Peyer's patch (tissue), 4 donors: ENCODE results near the gene RSPH4A. TPM values are rescaled to one million over a fixed set of nuclear protein-coding genes. Genes with fewer than 3 reads are reported as not detected.

Experiments
- DNase-seq, 3 donors: peaks; one replicate each; pipeline ENCODE4 v3.0.0-alpha.2; 2017 to 2019
- H3K27ac ChIP-seq, 4 donors: fragments of 200-600 bp; sonication (generic); one replicate each; pipeline ENCODE4 v1.5.1; 2016 to 2019
- H3K27me3 ChIP-seq, 2 donors: fragments of 200-600 bp; sonication (generic); one replicate each; pipeline ENCODE4 v1.5.1; 2019
- H3K36me3 ChIP-seq, 3 donors: fragments of 200-600 bp; sonication (generic); one replicate each; pipeline ENCODE4 v1.5.1; 2016 to 2019
- H3K4me1 ChIP-seq, 4 donors: fragments of 200-600 bp; sonication (generic); one replicate each; pipeline ENCODE4 v1.5.1; 2016 to 2019
- H3K4me3 ChIP-seq, 4 donors: fragments of 200-600 bp; sonication (generic); 1 replicate in 3 of 4; 2 replicates in 1 of 4; pipeline ENCODE4 v1.5.1; 2016 to 2019; ENCODE audit warnings: mild to moderate bottlenecking in 1 of 4
- H3K9me3 ChIP-seq, 4 donors: fragments of 200-600 bp; sonication (generic); one replicate each; pipeline ENCODE4 v1.5.1; 2016 to 2019; ENCODE audit warnings: mild to moderate bottlenecking in 1 of 4
- CTCF ChIP-seq, 6 experiments: fragments of 450-650 bp in 4 of 6; fragments of 200-600 bp in 2 of 6; sonication (generic) in 1 of 6; IDR thresholded peaks; one replicate each; pipeline ENCODE4 v1.5.1; 2017 to 2019; ENCODE audit warnings: antibody characterized with exemption in 6 of 6, mild to moderate bottlenecking in 3 of 6, moderate library complexity in 1 of 6
- POLR2A ChIP-seq, 2 donors: fragments of 450-650 bp; IDR thresholded peaks; one replicate each; pipeline ENCODE4 v1.5.1; 2017; ENCODE audit warnings: antibody characterized with exemption in 2 of 2, mild to moderate bottlenecking in 2 of 2, moderate library complexity in 2 of 2
- total RNA-seq, 4 donors: library from RNA; depleted of rRNA; stranded (reverse); fragments of >200 nt; gene quantifications; one replicate each; pipeline ENCODE4 v1.1.0, GENCODE V29; 2016

Gene RSPH4A
- total RNA-seq, result 1 to 10 TPM in 2 of 4 donors, under 1 TPM in 2; 0.35 to 5.0 (median 1.2) TPM

- H3K27me3 ChIP-seq, result no peaks in the 10 kb centered on the region
- DNase-seq, result peak; percentile 73 to 90 (median 74)
- H3K4me1 ChIP-seq, result peaks cover 0 to 6% (median 0%) of the 10 kb centered on the region in 4 donors
- H3K36me3 ChIP-seq, result no peaks in the 10 kb centered on the region
- no peak within 1 kb of the TSS for H3K27ac ChIP-seq
- H3K9me3 ChIP-seq, result no peaks in the 10 kb centered on the region
- TF ChIP-seq CTCF (IDR thresholded peaks at IDR 0.05), result no peak
- TF ChIP-seq POLR2A (IDR thresholded peaks at IDR 0.05), result no peak
- peak within 1 kb of the TSS; percentile 32 to 50 (median 43) for H3K4me3 ChIP-seq
Measured at GRCh38 chr6:116615937-116616736, at the start of gene RSPH4A. Gene RSPH4A (plus strand): TSS chr6:116616479. CDS start chr6:116616624, 145 bp downstream.

GRCh38 chr6:116568111-116568510 lies 48.2 kb upstream of the RSPH4A start:
- no peak overlapping the region for H3K27ac ChIP-seq
- peaks cover 0 to 16% (median 3%) of the 10 kb centered on the region in 4 donors for H3K4me1 ChIP-seq
- H3K4me3 ChIP-seq, result no peak overlapping the region
- no peaks in the 10 kb centered on the region for H3K36me3 ChIP-seq
- DNase-seq, result no peak
- no peaks in the 10 kb centered on the region for H3K9me3 ChIP-seq
- TF ChIP-seq CTCF (IDR thresholded peaks at IDR 0.05) (no peak), POLR2A (IDR thresholded peaks at IDR 0.05) (no peak)
- no peaks in the 10 kb centered on the region for H3K27me3 ChIP-seq

GRCh38 chr6:116568821-116569755 lies 47.2 kb upstream of the RSPH4A start:
- H3K27me3 ChIP-seq, result no peaks in the 10 kb centered on the region
- TF ChIP-seq POLR2A (IDR thresholded peaks at IDR 0.05) (no peak), CTCF (IDR thresholded peaks at IDR 0.05) (no peak)
- no peaks in the 10 kb centered on the region for H3K9me3 ChIP-seq
- peaks cover 0 to 22% (median 5%) of the 10 kb centered on the region in 4 donors for H3K4me1 ChIP-seq
- H3K27ac ChIP-seq, result no peak overlapping the region
- H3K36me3 ChIP-seq, result no peaks in the 10 kb centered on the region
- H3K4me3 ChIP-seq, result no peak overlapping the region
- no peak for DNase-seq

- Histone ChIP-seq H3K4me1 (peaks cover 0 to 22% (median 5%) of the 10 kb centered on the region in 4 donors), H3K27ac (peak within 1 kb of the TSS; percentile 78 to 93 (median 90)), H3K9me3 (no peaks in the 10 kb centered on the region), H3K4me3 (peak within 1 kb of the TSS; percentile 61 to 84 (median 77)), H3K36me3 (no peaks in the 10 kb centered on the region), H3K27me3 (no peaks in the 10 kb centered on the region)
- DNase-seq, result peak; percentile 96 to 99 (median 98)
- TF ChIP-seq POLR2A (IDR thresholded peaks at IDR 0.05) (peak; percentile 61 to 68), CTCF (IDR thresholded peaks at IDR 0.05) (peak in 4 of 6 experiments; percentile 29 to 44 (median 36))
Measured at GRCh38 chr6:116570856-116571682, 45.2 kb upstream of the RSPH4A start, which contains the start of gene RWDD1. Gene RWDD1 (plus strand): TSS chr6:116571504. CDS start chr6:116571583, 79 bp downstream.

GRCh38 chr6:116571683-116572000 lies 44.6 kb upstream of the RSPH4A start:
- TF ChIP-seq CTCF (IDR thresholded peaks at IDR 0.05) (no peak), POLR2A (IDR thresholded peaks at IDR 0.05) (no peak)
- no peaks in the 10 kb centered on the region for H3K9me3 ChIP-seq
- H3K27me3 ChIP-seq, result no peaks in the 10 kb centered on the region
- H3K27ac ChIP-seq, result peak overlapping the region; percentile 78 to 93 (median 90)
- H3K36me3 ChIP-seq, result no peaks in the 10 kb centered on the region
- DNase-seq, result no peak
- peak overlapping the region; percentile 61 to 84 (median 77) for H3K4me3 ChIP-seq
- peaks cover 0 to 22% (median 5%) of the 10 kb centered on the region in 4 donors for H3K4me1 ChIP-seq
